Uterus (tissue), 2 donors: Measurements from ENCODE around the gene WSCD2.

ENCODE experiments used
- POLR2A ChIP-seq, 2 donors: fragments of 450-650 bp; IDR thresholded peaks; one replicate each; pipeline ENCODE4 v1.6.1; 2016; ENCODE audit warnings: antibody characterized with exemption in 2 of 2, mild to moderate bottlenecking in 1 of 2, moderate library complexity in 1 of 2
- TF ChIP-seq, protein P1 (sequence below), 4 experiments: fragments of 200-600 bp in 2 of 4; fragments of 450-650 bp in 2 of 4; sonication (generic) in 2 of 4; IDR thresholded peaks; one replicate each; pipeline ENCODE4 v1.5.1; 2016 to 2019; ENCODE audit warnings: antibody characterized with exemption in 4 of 4, mild to moderate bottlenecking in 2 of 4, moderate library complexity in 1 of 4

DNA sequence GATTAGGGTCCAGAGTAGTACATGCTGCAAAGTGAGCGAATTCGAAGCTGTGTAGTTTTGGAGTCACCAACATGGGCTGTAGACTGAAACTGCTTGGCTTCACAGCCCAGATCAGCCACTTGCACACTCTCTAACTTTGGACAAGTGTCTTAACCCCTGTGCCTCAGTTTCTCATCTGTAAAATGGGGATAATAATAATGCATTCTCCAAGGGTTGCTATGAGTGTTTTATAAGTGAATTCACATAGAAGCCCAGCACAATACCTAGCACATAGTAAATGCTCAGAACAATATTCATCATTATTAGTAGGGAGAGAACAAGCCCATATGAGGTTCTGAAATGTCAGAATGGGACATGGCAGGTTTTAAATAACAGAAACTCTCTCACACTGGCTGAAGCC lies 10.4 kb downstream of the WSCD2 start:
- TF ChIP-seq, protein P1, sequence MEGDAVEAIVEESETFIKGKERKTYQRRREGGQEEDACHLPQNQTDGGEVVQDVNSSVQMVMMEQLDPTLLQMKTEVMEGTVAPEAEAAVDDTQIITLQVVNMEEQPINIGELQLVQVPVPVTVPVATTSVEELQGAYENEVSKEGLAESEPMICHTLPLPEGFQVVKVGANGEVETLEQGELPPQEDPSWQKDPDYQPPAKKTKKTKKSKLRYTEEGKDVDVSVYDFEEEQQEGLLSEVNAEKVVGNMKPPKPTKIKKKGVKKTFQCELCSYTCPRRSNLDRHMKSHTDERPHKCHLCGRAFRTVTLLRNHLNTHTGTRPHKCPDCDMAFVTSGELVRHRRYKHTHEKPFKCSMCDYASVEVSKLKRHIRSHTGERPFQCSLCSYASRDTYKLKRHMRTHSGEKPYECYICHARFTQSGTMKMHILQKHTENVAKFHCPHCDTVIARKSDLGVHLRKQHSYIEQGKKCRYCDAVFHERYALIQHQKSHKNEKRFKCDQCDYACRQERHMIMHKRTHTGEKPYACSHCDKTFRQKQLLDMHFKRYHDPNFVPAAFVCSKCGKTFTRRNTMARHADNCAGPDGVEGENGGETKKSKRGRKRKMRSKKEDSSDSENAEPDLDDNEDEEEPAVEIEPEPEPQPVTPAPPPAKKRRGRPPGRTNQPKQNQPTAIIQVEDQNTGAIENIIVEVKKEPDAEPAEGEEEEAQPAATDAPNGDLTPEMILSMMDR (IDR thresholded peaks at IDR 0.05) = no peak
- no peak for TF ChIP-seq POLR2A (IDR thresholded peaks at IDR 0.05)
